ENCODE measurements around the gene HIPK3.

GRCh38 chr11:33234397-33235190, 22.6 kb upstream of the HIPK3 start:
- TF ChIP-seq CTCF (IDR thresholded peaks at IDR 0.05; ENCODE audit: low read depth, low read length) = no peak
- TF ChIP-seq POLR2A (IDR thresholded peaks at IDR 0.05; ENCODE audit: extremely low read depth, insufficient read length) = no peak
- no peak for TF ChIP-seq MAX (IDR thresholded peaks at IDR 0.05; ENCODE audit: low read depth, low read length)
- no peak for TF ChIP-seq MYC (IDR thresholded peaks at IDR 0.05; ENCODE audit: low read depth, low read length)

All from NB4 (cell line).